Measurements from ENCODE around the gene NLRC5. TPM values are rescaled to one million over a fixed set of nuclear protein-coding genes. Genes with fewer than 3 reads are reported as not detected.

NLRC5 gene
- total RNA-seq, 1 experiment from 2014 or later: 1.6 TPM

GRCh38 chr16:57021757-57022156 is 32.4 kb downstream of the NLRC5 start:
- no peak overlapping the region for H3K27ac Mint-ChIP-seq (ENCODE audit: unreplicated experiment)
- intact Hi-C loops (cut with micrococcal nuclease; ENCODE audit: unreplicated experiment): no loop called here
- no peak for TF ChIP-seq CTCF (IDR thresholded peaks at IDR 0.05; ENCODE audit: insufficient read depth in 1 of 2, low read depth in 1 of 2, low read length in 1 of 2, severe bottlenecking in 1 of 2, unreplicated experiment in 1 of 2)
- H3K4me1 Mint-ChIP-seq (ENCODE audit: low read depth, unreplicated experiment): no peaks in the 10 kb centered on the region
- Histone ChIP-seq H3K4me1 (no peaks in the 10 kb centered on the region), H3K4me3 (ENCODE audit: low read depth, low read length) (no peak overlapping the region), H3K27me3 (replicated peaks; ENCODE audit: control insufficient read depth, insufficient read depth, low read length) (no peaks in the 10 kb centered on the region), H3K9me3 (no peaks in the 10 kb centered on the region), H3K36me3 (ENCODE audit: control insufficient read depth, insufficient read depth, low read length) (no peaks in the 10 kb centered on the region)
- no TSS peak for BruUV-seq (replicated peaks)
- peaks cover 4% of the 10 kb centered on the region for H3K27me3 Mint-ChIP-seq (ENCODE audit: insufficient read depth, unreplicated experiment)
- peaks cover 4% of the 10 kb centered on the region for H3K36me3 Mint-ChIP-seq (ENCODE audit: insufficient read depth, unreplicated experiment)
- CTCF ChIA-PET: no interaction called here
- no peak for DNase-seq
- H3K4me3 Mint-ChIP-seq (ENCODE audit: unreplicated experiment): no peak overlapping the region
- H3K9me3 Mint-ChIP-seq (ENCODE audit: unreplicated experiment): no peaks in the 10 kb centered on the region
- POLR2A ChIA-PET: no interaction called here

GRCh38 chr16:57022445-57022844 is 33.1 kb downstream of the NLRC5 start:
- Histone ChIP-seq H3K4me1 (no peaks in the 10 kb centered on the region), H3K9me3 (no peaks in the 10 kb centered on the region), H3K4me3 (ENCODE audit: low read depth, low read length) (no peak overlapping the region), H3K27me3 (replicated peaks; ENCODE audit: control insufficient read depth, insufficient read depth, low read length) (no peaks in the 10 kb centered on the region), H3K36me3 (ENCODE audit: control insufficient read depth, insufficient read depth, low read length) (no peaks in the 10 kb centered on the region)
- Mint-ChIP-seq H3K27me3 (ENCODE audit: insufficient read depth, unreplicated experiment) (peaks cover 4% of the 10 kb centered on the region), H3K36me3 (ENCODE audit: insufficient read depth, unreplicated experiment) (peaks cover 1% of the 10 kb centered on the region), H3K4me1 (ENCODE audit: low read depth, unreplicated experiment) (no peaks in the 10 kb centered on the region), H3K27ac (ENCODE audit: unreplicated experiment) (no peak overlapping the region), H3K4me3 (ENCODE audit: unreplicated experiment) (no peak overlapping the region), H3K9me3 (ENCODE audit: unreplicated experiment) (no peaks in the 10 kb centered on the region)
- no peak for DNase-seq
- no TSS peak for BruUV-seq (replicated peaks)
- CTCF ChIA-PET: no interaction called here
- POLR2A ChIA-PET: no interaction called here
- intact Hi-C loops (cut with micrococcal nuclease; ENCODE audit: unreplicated experiment): no loop called here
- TF ChIP-seq CTCF (IDR thresholded peaks at IDR 0.05; ENCODE audit: insufficient read depth in 1 of 2, low read depth in 1 of 2, low read length in 1 of 2, severe bottlenecking in 1 of 2, unreplicated experiment in 1 of 2): no peak

- Histone ChIP-seq H3K4me3 (ENCODE audit: low read depth, low read length) (no peak overlapping the region), H3K4me1 (no peaks in the 10 kb centered on the region), H3K9me3 (no peaks in the 10 kb centered on the region), H3K36me3 (ENCODE audit: control insufficient read depth, insufficient read depth, low read length) (no peaks in the 10 kb centered on the region), H3K27me3 (replicated peaks; ENCODE audit: control insufficient read depth, insufficient read depth, low read length) (no peaks in the 10 kb centered on the region)
- Mint-ChIP-seq H3K4me1 (ENCODE audit: low read depth, unreplicated experiment) (no peaks in the 10 kb centered on the region), H3K36me3 (ENCODE audit: insufficient read depth, unreplicated experiment) (no peaks in the 10 kb centered on the region), H3K9me3 (ENCODE audit: unreplicated experiment) (no peaks in the 10 kb centered on the region), H3K4me3 (ENCODE audit: unreplicated experiment) (no peak overlapping the region), H3K27ac (ENCODE audit: unreplicated experiment) (no peak overlapping the region), H3K27me3 (ENCODE audit: insufficient read depth, unreplicated experiment) (peaks cover 4% of the 10 kb centered on the region)
- intact Hi-C loops (cut with micrococcal nuclease; ENCODE audit: unreplicated experiment): no loop called here
- BruUV-seq (replicated peaks): no TSS peak
- ChIA-PET CTCF (no interaction called here), POLR2A (interaction anchor here (0.5 kb wide), 1 partner anchor 222 kb away, joined by 6 read pairs; no protein-coding TSS in a partner anchor)
- no peak for TF ChIP-seq CTCF (IDR thresholded peaks at IDR 0.05; ENCODE audit: insufficient read depth in 1 of 2, low read depth in 1 of 2, low read length in 1 of 2, severe bottlenecking in 1 of 2, unreplicated experiment in 1 of 2)
- DNase-seq: no peak
Measured at GRCh38 chr16:57023541-57024249, 34.3 kb downstream of the NLRC5 start.
